LNCAP (cell line): Measurements from ENCODE around the gene SAA1.
A peak's percentile ranks its signal among the peaks of the same experiment; 100 is the strongest.

Experiments used
- CTCF ChIP-seq: fragments of 450-650 bp; IDR thresholded peaks from 2 replicates; pipeline ENCODE4 v1.5.1; 2017; ENCODE audit warnings: mild to moderate bottlenecking

SAA1 gene

GRCh38 chr11:18233912-18234311 is 32.2 kb upstream of the SAA1 start:
- no peak for TF ChIP-seq CTCF

- TF ChIP-seq CTCF, result no peak
Measured at GRCh38 chr11:18235394-18236334, 30.4 kb upstream of the SAA1 start.

- TF ChIP-seq CTCF, result no peak
Measured at GRCh38 chr11:18236664-18237356, 29.3 kb upstream of the SAA1 start, which contains the start of gene SAA4. SAA4 (minus strand) TSS chr11:18236802; CDS start chr11:18235926, 876 bp downstream.

GRCh38 chr11:18239655-18240054 is 26.4 kb upstream of the SAA1 start:
- no peak for TF ChIP-seq CTCF

- TF ChIP-seq CTCF, result peak; percentile 79
Measured at GRCh38 chr11:18243783-18244362, 22.2 kb upstream of the SAA1 start.

- TF ChIP-seq CTCF, result no peak
Measured at GRCh38 chr11:18245396-18245795, 20.7 kb upstream of the SAA1 start.

GRCh38 chr11:18248561-18248960 is 17.5 kb upstream of the SAA1 start, which contains the start of gene SAA2:
SAA2 (minus strand) TSS chr11:18248668; CDS start chr11:18248011, 657 bp downstream.
- no peak for TF ChIP-seq CTCF
